ENCODE data around the gene TMEM14A. TPM values are rescaled to one million over a fixed set of nuclear protein-coding genes. Genes with fewer than 3 reads are reported as not detected.
"Not testable (repeated sequence)": the region's sequence is repeated elsewhere in the genome, so short reads cannot be mapped to it uniquely, and the experiment has no call there.

The TMEM14A gene
- total RNA-seq, 1 donor from 2014 or later: 12.6 TPM

GRCh38 chr6:52694404-52694803 lies 23.5 kb downstream of the TMEM14A start:
- no peak for DNase-seq (ENCODE audit: low spot score)

DNA sequence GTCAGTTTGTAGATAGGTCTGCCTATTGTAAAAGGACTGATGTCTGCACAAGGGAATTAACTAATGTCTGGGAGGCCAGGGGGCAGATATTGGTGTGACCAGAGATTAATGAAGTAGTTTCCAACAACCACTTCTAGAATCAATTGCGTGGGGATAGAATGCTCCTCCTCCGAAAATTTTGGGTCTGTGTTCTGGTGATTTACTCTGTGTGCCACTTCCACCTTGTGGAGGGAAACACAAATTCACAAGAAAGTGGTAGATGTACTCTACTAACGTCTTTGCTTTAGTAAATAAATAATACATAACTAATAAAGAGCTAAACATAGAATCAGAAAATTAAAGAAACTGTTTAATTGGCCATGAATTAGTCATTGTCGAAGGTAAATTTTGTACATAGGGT lies 25.5 kb downstream of the TMEM14A start:
- DNase-seq (ENCODE audit: low spot score): no peak

GRCh38 chr6:52697903-52698302 lies 27.0 kb downstream of the TMEM14A start:
- no peak for DNase-seq (ENCODE audit: low spot score)

- DNase-seq (ENCODE audit: low spot score): no peak
These were observed 33.1 kb downstream of the TMEM14A start for GRCh38 chr6:52704060-52704459.

DNA sequence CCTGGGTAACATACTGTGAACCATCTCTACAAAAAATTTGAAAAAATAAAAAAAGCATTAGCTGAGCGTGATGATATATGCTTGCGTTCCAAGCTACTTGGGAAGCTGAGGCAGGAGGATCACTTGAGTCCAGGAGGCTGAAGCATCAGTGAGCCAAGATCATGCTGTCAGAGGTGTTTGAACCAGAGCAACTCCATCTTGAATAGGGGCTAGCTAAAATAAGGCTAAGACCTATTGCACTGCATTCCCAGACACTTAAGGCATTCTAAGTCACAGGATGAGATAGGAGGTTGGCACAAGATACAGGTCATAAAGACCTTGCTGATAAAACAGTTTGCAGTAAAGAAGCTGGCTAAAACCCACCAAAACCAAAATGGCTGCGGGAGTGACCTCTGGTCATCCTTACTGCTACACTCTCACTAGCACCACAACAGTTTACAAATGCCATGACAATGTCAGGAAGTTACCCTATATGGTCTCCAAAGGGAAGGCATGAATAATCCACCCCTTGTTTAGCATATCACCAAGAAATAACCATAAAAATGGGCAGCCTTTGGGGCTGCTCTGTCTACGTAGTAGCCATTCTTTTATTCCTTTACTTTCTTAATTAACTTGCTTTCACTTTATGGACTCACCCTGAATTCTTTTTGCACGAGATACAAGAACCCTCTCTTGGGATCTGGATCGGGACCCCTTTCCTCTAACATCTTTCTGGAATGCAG lies 34.0 kb downstream of the TMEM14A start:
- DNase-seq (ENCODE audit: low spot score): not testable (repeated sequence)

DNA sequence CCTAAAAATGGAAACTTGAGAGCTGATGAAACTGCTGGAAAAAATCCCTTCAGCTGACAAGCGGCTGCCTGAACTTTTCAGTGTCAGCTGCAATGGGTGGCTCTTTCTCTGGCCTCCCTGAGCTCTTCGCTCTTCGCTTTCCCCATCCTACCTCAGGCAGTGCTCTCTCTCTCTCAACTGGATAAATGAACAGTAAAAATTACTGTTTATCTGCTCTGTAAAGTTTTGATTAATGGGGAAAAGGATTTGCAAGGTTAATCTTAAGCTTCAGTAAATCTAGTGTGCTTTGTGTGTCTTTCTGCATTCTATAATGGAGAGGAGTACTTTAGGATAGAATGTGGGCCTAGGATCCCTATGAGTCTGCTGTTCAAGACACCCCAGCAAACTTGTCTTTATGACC lies 35.1 kb downstream of the TMEM14A start:
- DNase-seq (ENCODE audit: low spot score): no peak

DNA sequence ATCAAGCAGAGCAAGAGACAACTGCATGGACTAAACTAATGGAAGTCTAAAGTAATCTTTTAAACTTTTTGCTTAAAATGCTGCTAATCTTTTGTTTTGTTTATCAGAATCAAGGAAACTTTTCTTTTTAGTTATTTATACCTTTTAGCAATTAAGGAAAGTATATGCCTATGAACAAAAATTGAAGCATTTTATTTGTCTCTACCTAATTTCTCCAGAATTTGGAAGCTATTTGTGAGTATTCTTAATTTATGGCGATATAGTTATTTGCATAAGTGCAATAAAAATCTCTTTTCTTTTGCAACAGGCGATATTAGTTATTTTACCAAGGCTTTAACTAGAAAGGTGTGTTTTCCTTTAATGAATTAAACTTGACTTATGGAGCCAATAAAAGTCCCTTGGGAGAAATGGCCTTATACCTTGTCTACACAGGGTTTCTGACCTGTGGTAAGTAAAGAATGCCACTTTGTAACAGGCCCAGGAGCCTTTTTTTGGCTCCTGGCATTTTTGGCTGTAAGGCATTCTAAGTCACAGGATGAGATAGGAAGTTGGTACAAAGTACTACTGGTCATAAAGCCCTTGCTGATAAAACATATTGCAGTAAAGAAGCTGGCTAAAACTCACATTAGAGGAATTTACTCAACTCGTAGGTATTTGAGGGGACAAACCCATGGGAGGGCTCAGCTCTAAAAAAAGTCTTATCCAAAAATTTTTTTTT lies 37.2 kb downstream of the TMEM14A start:
- DNase-seq (ENCODE audit: low spot score): no peak

GRCh38 chr6:52712136-52712535 lies 41.2 kb downstream of the TMEM14A start:
- DNase-seq (ENCODE audit: low spot score): no peak

DNA sequence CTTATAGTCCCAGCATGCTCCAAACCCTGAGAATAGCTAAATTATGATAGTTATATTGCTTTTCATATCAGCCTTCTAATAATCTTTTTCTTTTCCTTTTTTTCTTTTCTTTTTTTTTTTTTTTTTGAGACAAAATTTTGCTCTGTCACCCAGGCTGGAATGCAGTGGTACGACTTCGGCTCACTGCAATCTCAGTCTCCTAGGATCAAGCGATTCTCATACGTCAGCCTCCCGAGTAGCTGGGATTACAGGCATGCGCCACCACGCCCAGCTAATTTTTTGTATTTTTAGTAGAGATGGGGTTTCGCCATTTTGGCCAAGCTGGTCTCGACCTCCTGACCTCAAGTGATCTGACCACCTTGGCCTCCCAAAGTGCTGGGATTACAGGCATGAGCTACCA lies 43.8 kb downstream of the TMEM14A start:
- not testable (repeated sequence) for DNase-seq (ENCODE audit: low spot score)

GRCh38 chr6:52718550-52718949 lies 47.6 kb downstream of the TMEM14A start:
- DNase-seq (ENCODE audit: low spot score): no peak

- no peak for DNase-seq (ENCODE audit: low spot score)
These were observed 49.4 kb downstream of the TMEM14A start for GRCh38 chr6:52720321-52720720.

DNA sequence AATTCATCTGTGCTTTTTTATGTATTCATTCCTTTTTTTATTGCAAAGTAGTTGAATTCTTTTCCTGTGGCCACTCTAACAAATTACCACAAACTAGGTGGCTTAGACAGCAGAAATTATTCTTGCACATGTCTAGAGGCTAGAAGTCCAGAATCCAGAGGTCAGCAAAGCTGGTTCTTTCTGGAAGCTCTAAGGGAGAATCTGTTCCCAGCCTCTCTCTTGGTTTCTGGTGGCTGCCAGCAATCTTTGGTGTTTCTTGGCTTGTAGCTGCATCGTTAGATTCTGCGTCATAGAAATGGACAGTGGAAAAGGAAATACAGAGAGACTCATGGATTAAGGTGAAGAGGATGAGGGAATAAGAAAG lies 53.1 kb downstream of the TMEM14A start:
- no peak for DNase-seq (ENCODE audit: low spot score)

- DNase-seq (ENCODE audit: low spot score): no peak
These were observed 53.7 kb downstream of the TMEM14A start for GRCh38 chr6:52724406-52725121.

DNA sequence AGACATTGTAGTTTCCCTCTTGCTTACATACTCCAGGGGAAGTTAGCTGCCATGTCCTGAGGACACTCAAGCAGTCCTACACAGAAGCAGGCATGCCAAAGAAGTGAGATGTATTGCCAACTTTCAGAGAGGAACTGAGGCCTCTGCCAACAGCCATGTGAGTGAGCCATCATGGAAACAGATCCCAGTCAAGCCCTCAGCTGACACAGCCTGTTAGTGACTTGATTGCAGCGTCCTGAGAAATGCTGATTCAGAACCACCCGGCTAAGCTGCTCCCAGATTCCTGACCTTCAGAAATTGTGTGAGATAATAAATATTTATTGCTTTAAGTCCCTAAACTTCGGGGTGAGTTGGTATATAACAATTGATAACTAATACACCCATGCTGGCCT lies 54.2 kb downstream of the TMEM14A start:
- no peak for DNase-seq (ENCODE audit: low spot score)

DNA sequence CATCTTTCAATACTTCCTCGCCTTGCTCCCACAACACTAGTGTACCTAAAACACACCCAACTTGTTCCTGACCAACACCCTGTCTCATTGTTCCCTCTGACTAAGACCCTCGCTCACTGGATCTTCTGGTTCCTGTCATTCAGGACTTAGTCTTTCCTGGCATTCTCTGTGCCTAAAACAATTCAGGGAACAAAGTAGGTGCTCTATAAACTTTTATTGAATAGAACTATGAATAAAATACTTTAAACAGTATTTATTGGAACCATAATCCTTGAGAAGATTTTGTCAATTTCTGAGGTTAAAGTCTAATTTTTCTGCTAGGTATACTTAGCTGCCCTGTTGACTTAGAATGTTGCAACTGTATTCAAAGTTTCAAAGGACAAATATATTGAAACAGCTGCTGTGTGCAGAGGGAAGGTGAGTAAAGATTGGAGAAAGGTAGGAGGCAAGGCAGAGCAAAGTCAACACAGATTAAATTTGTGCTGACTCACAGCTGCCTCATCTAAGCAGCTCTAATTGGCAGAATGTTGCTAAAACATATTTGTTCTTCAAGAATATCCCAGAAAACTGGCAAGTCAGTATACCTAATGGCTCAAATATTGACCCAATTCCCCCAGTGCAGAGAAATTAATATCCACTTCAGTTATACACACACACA lies 54.8 kb downstream of the TMEM14A start:
- DNase-seq (ENCODE audit: low spot score): no peak

GRCh38 chr6:52726193-52726542 lies 55.3 kb downstream of the TMEM14A start:
- no peak for DNase-seq (ENCODE audit: low spot score)

DNA sequence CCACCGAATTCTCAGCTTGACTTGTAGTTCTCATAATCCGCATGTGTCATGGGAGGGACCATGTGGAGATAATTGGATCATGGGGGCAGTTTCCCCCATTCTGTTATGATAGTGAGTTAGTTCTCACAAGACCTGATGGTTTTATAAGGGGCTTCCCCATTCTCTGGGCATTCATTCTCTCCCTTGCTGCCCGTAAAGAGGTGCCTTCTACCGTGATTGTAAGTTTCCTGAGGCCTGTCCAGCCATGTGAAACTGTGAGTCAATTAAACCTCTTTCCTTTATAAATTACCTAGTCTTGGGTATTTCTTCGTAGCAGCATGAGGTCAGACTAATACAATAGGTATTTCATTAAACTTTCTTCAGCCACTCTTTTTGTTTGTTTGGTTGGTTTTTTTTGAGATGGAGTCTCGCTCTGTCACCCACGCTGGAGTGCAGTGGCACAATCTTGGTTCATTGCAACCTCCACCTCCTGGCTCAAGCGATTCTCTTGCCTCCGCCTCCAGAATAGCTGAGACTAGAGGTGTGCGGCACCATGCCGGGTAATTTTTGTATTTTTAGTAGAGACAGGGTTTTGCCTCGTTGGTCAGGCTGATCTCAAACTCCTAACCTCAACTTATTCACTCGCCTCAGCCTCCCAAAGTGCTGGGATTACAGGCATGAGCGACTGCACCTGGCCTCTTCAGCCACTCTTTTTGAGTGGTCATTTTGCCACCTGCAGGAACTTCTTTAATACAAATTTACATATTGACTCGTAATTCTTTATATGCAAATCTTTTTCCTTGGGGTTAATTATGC lies 56.0 kb downstream of the TMEM14A start:
- no peak for DNase-seq (ENCODE audit: low spot score)

GRCh38 chr6:52727908-52728307 lies 57.0 kb downstream of the TMEM14A start:
- no peak for DNase-seq (ENCODE audit: low spot score)

DNA sequence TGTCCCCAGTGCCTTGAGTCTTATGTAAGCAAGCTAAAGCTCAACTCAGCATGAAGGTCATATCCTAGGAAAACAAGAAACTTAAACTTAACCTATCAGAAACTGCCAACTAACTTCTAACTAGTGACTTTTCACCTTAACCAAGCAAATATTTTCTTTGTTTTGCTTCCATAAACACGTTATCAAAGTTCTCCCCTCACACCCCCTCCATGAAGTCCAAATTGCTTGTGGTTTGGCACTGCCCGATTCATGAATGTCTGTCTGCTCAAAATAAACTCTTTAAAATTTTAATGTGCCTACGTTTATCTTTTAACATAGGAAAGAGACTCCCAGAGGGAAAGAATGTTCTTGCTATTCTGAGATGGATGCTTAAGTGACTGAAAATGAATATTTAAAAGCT lies 57.5 kb downstream of the TMEM14A start:
- no peak for DNase-seq (ENCODE audit: low spot score)

DNA sequence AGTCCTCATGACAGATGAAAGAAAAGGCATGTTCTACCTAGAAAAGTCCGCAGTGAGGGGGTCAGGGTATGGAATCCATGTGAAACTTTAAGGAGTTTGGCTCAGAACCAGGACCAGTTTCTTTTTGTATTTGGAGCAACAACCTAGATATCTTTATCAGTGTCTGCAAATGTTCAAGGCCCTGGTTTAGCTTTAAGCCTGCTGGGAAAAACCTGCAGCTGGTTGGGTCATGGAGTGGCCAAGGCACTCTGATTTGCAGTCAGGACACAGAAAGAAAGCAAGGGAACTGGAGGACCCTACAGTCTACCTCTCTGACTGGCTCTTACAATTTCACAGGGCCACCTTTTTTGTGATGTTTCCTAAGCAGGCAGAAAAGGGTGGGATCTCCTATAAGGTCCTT lies 58.7 kb downstream of the TMEM14A start:
- no peak for DNase-seq (ENCODE audit: low spot score)

DNA sequence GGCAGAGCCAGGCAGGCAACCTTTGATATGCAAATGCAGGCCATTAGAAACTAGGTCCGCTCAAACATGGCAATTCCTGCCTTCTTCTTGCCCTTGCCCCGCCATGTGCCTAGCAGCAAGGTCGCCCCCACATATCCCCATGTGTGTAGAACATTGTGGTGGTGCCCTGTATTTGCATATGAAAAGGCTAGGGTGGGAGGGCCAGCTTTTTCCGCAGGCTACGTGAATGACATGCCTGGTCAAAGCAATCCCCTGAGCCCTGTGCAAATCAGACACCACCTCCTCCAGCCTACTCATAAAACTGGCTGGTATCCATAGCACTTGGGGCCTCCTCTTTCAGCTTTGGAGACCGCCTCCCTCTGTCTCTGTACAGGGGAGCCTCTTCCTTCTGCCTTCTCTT lies 60.8 kb downstream of the TMEM14A start:
- DNase-seq (ENCODE audit: low spot score): no peak

Data from mesenteric fat pad (tissue), 1 donor.